A549 (cell line): ENCODE data around the gene PLLP.

Experiments used
- CTCF ChIP-seq: fragments of >200 bp; sonication (Bioruptor Twin); formaldehyde crosslinking; IDR thresholded peaks from 3 replicates; pipeline ENCODE4 v1.5.1; 2016
- POLR2A ChIP-seq: IDR thresholded peaks from 2 replicates; pipeline ENCODE4 v1.6.1; 2012; ENCODE audit warnings: mild to moderate bottlenecking, low read length

GRCh38 chr16:57282510-57283213 lies 1.8 kb downstream of the PLLP start:
- TF ChIP-seq POLR2A (no peak), CTCF (no peak)
